ENCODE measurements around the gene COL24A1.
"Not testable (repeated sequence)": the region's sequence is repeated elsewhere in the genome, so short reads cannot be mapped to it uniquely, and the experiment has no call there.

COL24A1 gene

GRCh38 chr1:85798419-85798818, 358.2 kb downstream of the COL24A1 start:
- DNase-seq (ENCODE audit: extremely low read depth, low read depth), result no peak
- H3K4me3 ChIP-seq (replicated peaks; ENCODE audit: low read depth, low read length), result no peak overlapping the region
- TF ChIP-seq, protein P1, sequence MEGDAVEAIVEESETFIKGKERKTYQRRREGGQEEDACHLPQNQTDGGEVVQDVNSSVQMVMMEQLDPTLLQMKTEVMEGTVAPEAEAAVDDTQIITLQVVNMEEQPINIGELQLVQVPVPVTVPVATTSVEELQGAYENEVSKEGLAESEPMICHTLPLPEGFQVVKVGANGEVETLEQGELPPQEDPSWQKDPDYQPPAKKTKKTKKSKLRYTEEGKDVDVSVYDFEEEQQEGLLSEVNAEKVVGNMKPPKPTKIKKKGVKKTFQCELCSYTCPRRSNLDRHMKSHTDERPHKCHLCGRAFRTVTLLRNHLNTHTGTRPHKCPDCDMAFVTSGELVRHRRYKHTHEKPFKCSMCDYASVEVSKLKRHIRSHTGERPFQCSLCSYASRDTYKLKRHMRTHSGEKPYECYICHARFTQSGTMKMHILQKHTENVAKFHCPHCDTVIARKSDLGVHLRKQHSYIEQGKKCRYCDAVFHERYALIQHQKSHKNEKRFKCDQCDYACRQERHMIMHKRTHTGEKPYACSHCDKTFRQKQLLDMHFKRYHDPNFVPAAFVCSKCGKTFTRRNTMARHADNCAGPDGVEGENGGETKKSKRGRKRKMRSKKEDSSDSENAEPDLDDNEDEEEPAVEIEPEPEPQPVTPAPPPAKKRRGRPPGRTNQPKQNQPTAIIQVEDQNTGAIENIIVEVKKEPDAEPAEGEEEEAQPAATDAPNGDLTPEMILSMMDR (IDR thresholded peaks at IDR 0.05; ENCODE audit: low read depth, low read length, missing control alignments), result no peak

DNA sequence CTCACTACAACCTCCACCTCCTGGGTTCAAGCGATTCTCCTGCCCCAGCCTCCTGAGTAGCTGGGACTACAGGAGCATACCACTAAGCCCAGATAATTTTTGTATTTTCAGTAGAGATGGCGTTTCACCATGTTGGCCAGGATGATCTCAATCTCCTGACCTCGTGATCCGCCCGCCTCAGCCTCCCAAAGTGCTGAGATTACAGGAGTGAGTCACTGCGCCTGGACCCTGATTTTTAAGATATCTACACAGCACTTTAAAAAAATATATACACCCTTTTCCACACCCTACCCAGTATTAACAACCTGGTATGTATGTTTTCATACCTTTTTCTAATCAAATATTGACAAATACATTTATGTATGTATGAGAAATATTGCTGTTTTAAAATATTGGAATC, 379.6 kb downstream of the COL24A1 start:
- DNase-seq (ENCODE audit: extremely low read depth, low read depth); H3K4me3 ChIP-seq (replicated peaks; ENCODE audit: low read depth, low read length): not testable (repeated sequence)

GRCh38 chr1:85762804-85763203, 393.8 kb downstream of the COL24A1 start:
- TF ChIP-seq, protein P1 (IDR thresholded peaks at IDR 0.05; ENCODE audit: low read depth, low read length, missing control alignments), result no peak
- H3K4me3 ChIP-seq (replicated peaks; ENCODE audit: low read depth, low read length), result no peak overlapping the region
- no peak for DNase-seq (ENCODE audit: extremely low read depth, low read depth)

DNA sequence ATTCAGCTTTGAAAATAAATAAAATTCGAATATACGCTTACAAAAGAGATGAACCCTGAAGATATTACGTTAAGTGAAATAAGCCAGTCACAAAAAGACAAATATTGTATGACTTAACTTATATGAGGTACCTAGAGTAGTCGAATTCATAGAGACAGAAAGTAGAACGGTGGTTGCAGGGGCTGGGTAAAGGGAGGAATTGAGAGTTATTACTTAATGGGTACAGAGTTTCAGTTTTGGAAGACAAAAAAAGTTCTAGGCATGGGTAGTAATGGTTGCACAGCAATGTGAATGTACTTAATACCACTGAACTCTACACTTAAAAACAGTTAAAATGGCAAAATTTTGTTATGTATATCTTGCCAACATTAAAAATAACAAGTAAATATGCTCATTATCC, 399.7 kb downstream of the COL24A1 start:
- DNase-seq (ENCODE audit: extremely low read depth, low read depth), result no peak
- TF ChIP-seq, protein P1 (IDR thresholded peaks at IDR 0.05; ENCODE audit: low read depth, low read length, missing control alignments), result no peak
- no peak overlapping the region for H3K4me3 ChIP-seq (replicated peaks; ENCODE audit: low read depth, low read length)

DNA sequence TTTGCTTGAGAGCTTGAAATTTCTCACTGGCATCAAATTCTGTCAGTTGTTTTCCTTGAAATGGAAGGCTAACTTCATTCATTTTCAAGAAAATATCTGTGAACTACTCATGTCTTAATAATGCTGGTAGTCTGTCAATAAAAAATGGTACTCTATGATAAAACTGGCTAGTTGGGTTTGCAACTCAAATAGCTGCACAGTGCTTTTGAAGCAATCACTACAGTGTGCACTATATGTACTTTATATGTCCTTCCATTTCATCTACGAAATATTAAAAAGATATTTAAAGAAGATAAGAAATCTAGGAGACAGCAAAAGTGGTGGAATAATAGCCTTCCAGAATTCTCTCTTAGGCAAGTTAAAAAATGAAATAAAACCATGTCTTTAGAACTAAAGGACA, 408.5 kb downstream of the COL24A1 start:
- TF ChIP-seq, protein P1 (IDR thresholded peaks at IDR 0.05; ENCODE audit: low read depth, low read length, missing control alignments), result no peak
- no peak overlapping the region for H3K4me3 ChIP-seq (replicated peaks; ENCODE audit: low read depth, low read length)
- no peak for DNase-seq (ENCODE audit: extremely low read depth, low read depth)

DNA sequence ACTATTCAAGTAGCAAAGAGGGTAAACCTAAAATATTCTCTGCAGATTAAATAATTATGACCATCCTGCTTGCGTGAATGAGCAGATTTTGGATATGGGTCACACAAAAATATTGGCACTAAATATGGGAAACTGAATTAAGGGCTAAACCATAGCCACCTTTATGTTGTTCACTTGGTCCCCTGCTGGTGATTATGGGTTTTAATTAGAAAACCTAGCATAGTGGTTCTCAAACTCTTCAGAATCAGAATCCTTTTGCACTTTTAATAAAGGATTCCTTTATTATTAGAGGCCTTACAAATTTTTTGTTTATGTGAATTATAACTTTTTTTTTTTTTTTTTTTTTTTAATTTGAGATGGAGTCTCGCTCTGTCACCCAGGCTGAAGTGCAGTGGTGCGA, 409.8 kb downstream of the COL24A1 start:
- TF ChIP-seq, protein P1 (IDR thresholded peaks at IDR 0.05; ENCODE audit: low read depth, low read length, missing control alignments), result no peak
- DNase-seq (ENCODE audit: extremely low read depth, low read depth), result no peak
- no peak overlapping the region for H3K4me3 ChIP-seq (replicated peaks; ENCODE audit: low read depth, low read length)

DNA sequence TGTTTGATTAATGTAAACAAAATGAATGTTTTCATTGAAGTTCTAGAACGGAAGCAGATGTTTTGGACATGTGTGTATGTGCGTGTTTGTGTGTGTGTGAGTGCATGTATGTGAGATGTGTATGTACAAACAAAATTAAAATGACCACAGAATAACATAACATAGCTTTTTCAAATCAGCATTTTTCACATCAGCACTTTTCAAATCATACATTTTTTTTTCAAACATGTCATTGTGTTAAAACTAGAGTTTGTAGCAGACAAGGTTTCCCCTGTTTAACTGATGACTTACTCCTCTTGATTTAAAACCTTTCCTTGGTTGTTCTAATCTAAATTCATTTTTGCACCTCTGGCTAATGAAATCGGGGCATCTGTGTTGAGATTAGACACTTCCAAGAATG, 412.8 kb downstream of the COL24A1 start:
- TF ChIP-seq, protein P1 (IDR thresholded peaks at IDR 0.05; ENCODE audit: low read depth, low read length, missing control alignments), result no peak
- no peak for DNase-seq (ENCODE audit: extremely low read depth, low read depth)
- no peak overlapping the region for H3K4me3 ChIP-seq (replicated peaks; ENCODE audit: low read depth, low read length)
